WTC11 (cell line): Measurements from ENCODE around the gene TRIM40. TPM values are rescaled to one million over a fixed set of nuclear protein-coding genes. Genes with fewer than 3 reads are reported as not detected.

ENCODE experiments used
- ATAC-seq: fragments of 200-7000 bp; cut with Tn5 transposase; 2 replicates; pipeline ENCODE4 v1.10.0; 2021; ENCODE audit warnings: mild to moderate bottlenecking, moderate library complexity
- CTCF ChIA-PET: fragments of 300-600 bp; sonication (Branson Sonifier 250); formaldehyde crosslinking; loops from one replicate; lab custom pipeline; 2021; ENCODE audit warnings: antibody characterized with exemption; lab: Charles Lee
- POLR2A ChIA-PET: fragments of 350-600 bp; sonication (Branson Sonifier 250); formaldehyde crosslinking; loops from one replicate; lab custom pipeline; 2021; ENCODE audit warnings: antibody characterized with exemption; lab: Charles Lee
- DNase-seq: peaks from one replicate; pipeline ENCODE4 v3.0.0; 2021; ENCODE audit warnings: low spot score
- H3K27ac Mint-ChIP-seq: 2 replicates; pipeline ENCODE4 v1.8.0; 2021; ENCODE audit warnings: mixed read lengths
- H3K27me3 Mint-ChIP-seq: 2 replicates; pipeline ENCODE4 v1.8.0; 2021; ENCODE audit warnings: low read depth, mild to moderate bottlenecking, moderate library complexity, mixed read lengths
- H3K36me3 Mint-ChIP-seq: 2 replicates; pipeline ENCODE4 v1.8.0; 2021; ENCODE audit warnings: mixed read lengths
- H3K4me1 Mint-ChIP-seq: 2 replicates; pipeline ENCODE4 v1.8.0; 2022; ENCODE audit warnings: mixed read lengths
- H3K4me3 Mint-ChIP-seq: 2 replicates; pipeline ENCODE4 v1.8.0; 2021; ENCODE audit warnings: mild to moderate bottlenecking, moderate library complexity, mixed read lengths
- H3K9me3 Mint-ChIP-seq: 2 replicates; pipeline ENCODE4 v1.8.0; 2021; ENCODE audit warnings: mixed read lengths
- E2F4 ChIP-seq: sonication (generic); formaldehyde crosslinking; IDR thresholded peaks from 2 replicates; pipeline ENCODE4 v1.8.1; 2022; ENCODE audit warnings: low read depth, mild to moderate bottlenecking, moderate library complexity, missing genetic modification reagents, borderline replicate concordance
- E2F5 ChIP-seq: sonication (generic); formaldehyde crosslinking; IDR thresholded peaks from 2 replicates; pipeline ENCODE4 v1.8.1; 2022; ENCODE audit warnings: mild to moderate bottlenecking, moderate library complexity, missing genetic modification reagents
- FOXK1 ChIP-seq: sonication (generic); formaldehyde crosslinking; IDR thresholded peaks from 2 replicates; pipeline ENCODE4 v1.8.0; 2022; ENCODE audit warnings: mild to moderate bottlenecking, moderate library complexity, missing genetic modification reagents
- HMGA2 ChIP-seq: fragments of 250-450 bp; sonication (Bioruptor Pico); IDR thresholded peaks from 2 replicates; pipeline ENCODE4 v1.4.0; 2021; ENCODE audit warnings: mild to moderate bottlenecking, moderate library complexity
- KAT7 ChIP-seq: sonication (generic); formaldehyde crosslinking; IDR thresholded peaks from 2 replicates; pipeline ENCODE4 v1.8.1; 2023; ENCODE audit warnings: missing genetic modification reagents, mild to moderate bottlenecking, borderline replicate concordance
- NFYB ChIP-seq: sonication (generic); formaldehyde crosslinking; conservative IDR thresholded peaks from 2 replicates; pipeline ENCODE4 v1.8.0; 2022; ENCODE audit warnings: low read depth, missing genetic modification reagents
- NR3C1 ChIP-seq: sonication (generic); formaldehyde crosslinking; conservative IDR thresholded peaks from 2 replicates; pipeline ENCODE4 v1.8.1; 2023; ENCODE audit warnings: low read depth, mild to moderate bottlenecking, missing genetic modification reagents
- PREB ChIP-seq: sonication (generic); formaldehyde crosslinking; IDR thresholded peaks from 2 replicates; pipeline ENCODE4 v1.8.1; 2022; ENCODE audit warnings: mild to moderate bottlenecking, missing genetic modification reagents, moderate library complexity, borderline replicate concordance
- PRRX2 ChIP-seq: fragments of 250-450 bp; sonication (Bioruptor Pico); IDR thresholded peaks from 2 replicates; pipeline ENCODE4 v1.8.0; 2021; ENCODE audit warnings: mild to moderate bottlenecking
- SP1 ChIP-seq: sonication (generic); formaldehyde crosslinking; conservative IDR thresholded peaks from 2 replicates; pipeline ENCODE4 v1.8.1; 2022; ENCODE audit warnings: missing genetic modification reagents
- TEAD1 ChIP-seq: sonication (generic); formaldehyde crosslinking; IDR thresholded peaks from 2 replicates; pipeline ENCODE4 v1.8.0; 2022; ENCODE audit warnings: mild to moderate bottlenecking, missing genetic modification reagents
- TEAD4 ChIP-seq: sonication (generic); formaldehyde crosslinking; IDR thresholded peaks from 2 replicates; pipeline ENCODE4 v1.8.0; 2022; ENCODE audit warnings: mild to moderate bottlenecking, missing genetic modification reagents
- TP53 ChIP-seq: sonication (generic); formaldehyde crosslinking; IDR thresholded peaks from 2 replicates; pipeline ENCODE4 v1.8.1; 2023; ENCODE audit warnings: mild to moderate bottlenecking, missing genetic modification reagents
- ZNF219 ChIP-seq: sonication (generic); formaldehyde crosslinking; IDR thresholded peaks from 2 replicates; pipeline ENCODE4 v1.8.0; 2023; ENCODE audit warnings: missing genetic modification reagents, mild to moderate bottlenecking, borderline replicate concordance
- ZNF281 ChIP-seq: sonication (generic); formaldehyde crosslinking; IDR thresholded peaks from 2 replicates; pipeline ENCODE4 v1.8.0; 2023; ENCODE audit warnings: mild to moderate bottlenecking, missing genetic modification reagents
- ZNF317 ChIP-seq: sonication (generic); formaldehyde crosslinking; IDR thresholded peaks from 2 replicates; pipeline ENCODE4 v1.8.1; 2023; ENCODE audit warnings: low read depth, mild to moderate bottlenecking, moderate library complexity, missing genetic modification reagents, borderline replicate concordance
- ZNF425 ChIP-seq: fragments of 250-450 bp; sonication (Bioruptor Pico); conservative IDR thresholded peaks from 2 replicates; pipeline ENCODE4 v1.9.0; 2021; ENCODE audit warnings: mild to moderate bottlenecking
- total RNA-seq: library from RNA; stranded (reverse); gene quantifications from 3 replicates; pipeline ENCODE4 v1.2.3, GENCODE V29; 2021

Gene TRIM40
- total RNA-seq, 1 experiment from 2014 or later, result not detected

- no peak for TF ChIP-seq ZNF281 (CRISPR knock-in tag)
- no peak for TF ChIP-seq E2F5
- TF ChIP-seq ZNF317 (CRISPR knock-in tag), result no peak
- no peak for TF ChIP-seq PREB (CRISPR knock-in tag)
- TF ChIP-seq ZNF425 (CRISPR knock-in tag), result no peak
- TF ChIP-seq ZNF219 (CRISPR knock-in tag), result no peak
- no peak for TF ChIP-seq NR3C1 (CRISPR knock-in tag)
- TF ChIP-seq HMGA2 (CRISPR knock-in tag), result no peak
- TF ChIP-seq TEAD1 (CRISPR knock-in tag), result no peak
- no peak for TF ChIP-seq SP1
Observed at GRCh38 chr6:30151580-30151979, 15.6 kb downstream of the TRIM40 start (continued).

- Mint-ChIP-seq H3K27me3 (peaks cover 21% of the 10 kb centered on the region), H3K9me3 (no peaks in the 10 kb centered on the region)
Observed at GRCh38 chr6:30152016-30152673, 16.2 kb downstream of the TRIM40 start.

GRCh38 chr6:30152910-30153610, 17.1 kb downstream of the TRIM40 start:
- H3K36me3 Mint-ChIP-seq, result no peaks in the 10 kb centered on the region
- no peak overlapping the region for H3K4me3 Mint-ChIP-seq
- no peaks in the 10 kb centered on the region for H3K4me1 Mint-ChIP-seq
- POLR2A ChIA-PET, result no interaction called here
- DNase-seq (no peak), ATAC-seq (no peak)
- H3K9me3 Mint-ChIP-seq, result no peaks in the 10 kb centered on the region
- no peak overlapping the region for H3K27ac Mint-ChIP-seq
- CTCF ChIA-PET, result interaction anchor here (1.8 to 3.0 kb wide), 2 partner anchors 22 to 49 kb away, joined by 13 read pairs; no protein-coding TSS in a partner anchor
- H3K27me3 Mint-ChIP-seq, result peaks cover 23% of the 10 kb centered on the region
- TF ChIP-seq PRRX2 (CRISPR knock-in tag) (no peak), NFYB (no peak), FOXK1 (CRISPR knock-in tag) (no peak), TP53 (CRISPR knock-in tag) (no peak), ZNF281 (CRISPR knock-in tag) (no peak), TEAD4 (no peak), KAT7 (CRISPR knock-in tag) (no peak)

More at GRCh38 chr6:30152016-30152673, 16.2 kb downstream of the TRIM40 start:
- ATAC-seq, result no peak
- H3K4me1 Mint-ChIP-seq, result no peaks in the 10 kb centered on the region
- CTCF ChIA-PET, result interaction anchor here (0.6 to 1.8 kb wide), 4 partner anchors 21 to 50 kb away, joined by 3 to 10 read pairs (median 3); no protein-coding TSS in a partner anchor
- no peak for DNase-seq
- no peak overlapping the region for H3K4me3 Mint-ChIP-seq
- no peak for TF ChIP-seq E2F4 (CRISPR knock-in tag)
- TF ChIP-seq, all 79 proteins: peak for 0
- H3K36me3 Mint-ChIP-seq, result no peaks in the 10 kb centered on the region
- H3K27ac Mint-ChIP-seq, result no peak overlapping the region
- POLR2A ChIA-PET, result interaction anchor here (0.9 kb wide), 1 partner anchor 463 kb away, joined by 3 read pairs; no protein-coding TSS in a partner anchor
